Skeletal muscle tissue (tissue), 4 donors: Measurements from ENCODE around the gene STARD13. TPM values are rescaled to one million over a fixed set of nuclear protein-coding genes. Genes with fewer than 3 reads are reported as not detected.

ENCODE experiments used
- H3K27ac ChIP-seq: one replicate; pipeline ENCODE4 v1.7.0; 2013; ENCODE audit warnings: mild to moderate bottlenecking, low read depth, low read length, inconsistent platforms
- H3K27me3 ChIP-seq, 3 donors: one replicate each; pipeline ENCODE4 v1.7.0; 2013; ENCODE audit warnings: low read length in 3 of 3; ENCODE audit not compliant: control insufficient read depth in 3 of 3, insufficient read depth in 3 of 3
- H3K36me3 ChIP-seq, 3 donors: one replicate each; pipeline ENCODE4 v1.7.0; 2013; ENCODE audit warnings: low read length in 3 of 3; ENCODE audit not compliant: control insufficient read depth in 3 of 3, insufficient read depth in 3 of 3
- H3K4me1 ChIP-seq, 3 donors: one replicate each; pipeline ENCODE4 v1.7.0; 2013; ENCODE audit warnings: low read length in 3 of 3, mild to moderate bottlenecking in 3 of 3; ENCODE audit not compliant: control insufficient read depth in 3 of 3, insufficient read depth in 3 of 3
- H3K4me3 ChIP-seq, 3 donors: one replicate each; pipeline ENCODE4 v1.7.0; 2013; ENCODE audit warnings: low read length in 3 of 3
- H3K9ac ChIP-seq, 3 donors: one replicate each; pipeline ENCODE4 v1.7.0; 2013; ENCODE audit warnings: low read length in 3 of 3, mild to moderate bottlenecking in 3 of 3, moderate library complexity in 2 of 3, low read depth in 1 of 3
- H3K9me3 ChIP-seq, 3 donors: one replicate each; pipeline ENCODE4 v1.7.0; 2013; ENCODE audit warnings: low read length in 3 of 3; ENCODE audit not compliant: control insufficient read depth in 3 of 3
- total RNA-seq: library from RNA; depleted of rRNA; stranded (reverse); fragments of >200 nt; gene quantifications from one replicate; pipeline ENCODE4 v1.2.3, GENCODE V29; 2014
- donor health status: Osteomylitis.

STARD13 gene
- total RNA-seq, 1 donor from 2014 or later: 30.3 TPM

DNA sequence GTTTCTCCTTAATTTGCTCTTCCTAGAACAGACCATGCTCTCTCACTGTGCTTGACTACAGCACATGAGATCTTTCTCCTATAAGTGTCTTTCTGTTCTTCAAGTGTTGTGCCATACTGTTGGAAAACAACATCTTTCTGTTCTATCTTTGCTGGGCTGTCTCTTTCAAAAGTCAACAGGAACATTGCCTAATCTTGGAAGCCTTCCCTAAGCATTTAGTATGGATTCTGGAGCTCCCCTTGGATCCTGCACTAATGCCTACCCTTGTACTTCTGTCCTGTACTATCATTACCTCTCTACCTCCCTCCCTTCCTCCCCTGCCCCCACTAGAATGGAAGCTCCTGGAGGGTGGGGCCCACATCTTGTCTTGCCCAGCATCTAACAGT, 26.8 kb downstream of the STARD13 start:
- H3K27ac ChIP-seq: no peak overlapping the region
- H3K4me3 ChIP-seq: no peak overlapping the region
- peaks cover 5 to 17% (median 13%) of the 10 kb centered on the region in 3 donors for H3K4me1 ChIP-seq
- no peaks in the 10 kb centered on the region for H3K27me3 ChIP-seq
- H3K9me3 ChIP-seq: no peaks in the 10 kb centered on the region
- H3K36me3 ChIP-seq: no peaks in the 10 kb centered on the region
- no peak overlapping the region for H3K9ac ChIP-seq

DNA sequence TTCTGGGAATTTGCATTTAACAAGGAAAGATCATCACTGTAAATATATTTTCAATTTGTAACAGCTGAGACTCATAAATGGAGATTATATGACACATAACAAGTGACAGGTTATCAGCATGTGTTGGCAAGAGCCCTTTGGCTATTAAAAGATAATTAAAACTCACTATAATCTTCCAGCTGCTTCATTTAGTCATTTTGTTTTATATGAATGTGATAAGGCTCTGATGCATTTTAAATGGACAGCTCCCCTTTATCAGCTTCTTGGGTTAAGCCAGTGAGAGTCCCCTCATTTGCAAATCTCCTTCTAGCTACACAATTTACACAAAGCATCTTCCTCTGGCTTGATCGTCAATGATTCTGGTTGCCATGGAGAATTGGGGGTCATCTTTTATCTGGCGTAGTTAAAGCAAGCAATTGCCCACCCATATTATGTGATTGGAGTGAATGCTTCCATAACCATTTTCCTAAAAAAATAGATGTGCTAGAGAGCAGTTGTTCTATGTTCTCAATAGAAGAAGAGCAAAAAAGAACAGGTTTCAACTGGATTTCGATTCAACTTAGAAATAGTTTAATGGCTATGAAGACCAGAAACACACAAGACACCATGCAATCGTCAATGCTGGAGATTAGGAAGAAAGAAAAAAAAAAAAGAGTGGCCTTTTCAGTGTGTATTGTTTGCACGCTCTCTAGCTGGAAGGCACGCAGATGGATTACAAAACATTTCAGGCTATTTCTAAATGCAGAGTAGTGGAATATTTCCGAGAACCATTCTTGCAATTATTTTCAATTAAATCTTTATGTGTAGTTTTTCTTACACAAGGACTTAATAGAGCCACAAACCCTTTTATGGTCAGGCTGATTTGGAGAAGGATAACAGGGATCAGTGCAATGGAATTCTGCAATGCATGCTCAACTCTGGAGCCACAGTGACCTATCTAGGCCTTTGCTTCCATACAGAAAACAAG, 27.4 kb downstream of the STARD13 start:
- no peaks in the 10 kb centered on the region for H3K36me3 ChIP-seq
- H3K9me3 ChIP-seq: no peaks in the 10 kb centered on the region
- peaks cover 5 to 11% (median 8%) of the 10 kb centered on the region in 3 donors for H3K4me1 ChIP-seq
- no peak overlapping the region for H3K9ac ChIP-seq
- H3K4me3 ChIP-seq: no peak overlapping the region
- H3K27ac ChIP-seq: no peak overlapping the region
- H3K27me3 ChIP-seq: no peaks in the 10 kb centered on the region

DNA sequence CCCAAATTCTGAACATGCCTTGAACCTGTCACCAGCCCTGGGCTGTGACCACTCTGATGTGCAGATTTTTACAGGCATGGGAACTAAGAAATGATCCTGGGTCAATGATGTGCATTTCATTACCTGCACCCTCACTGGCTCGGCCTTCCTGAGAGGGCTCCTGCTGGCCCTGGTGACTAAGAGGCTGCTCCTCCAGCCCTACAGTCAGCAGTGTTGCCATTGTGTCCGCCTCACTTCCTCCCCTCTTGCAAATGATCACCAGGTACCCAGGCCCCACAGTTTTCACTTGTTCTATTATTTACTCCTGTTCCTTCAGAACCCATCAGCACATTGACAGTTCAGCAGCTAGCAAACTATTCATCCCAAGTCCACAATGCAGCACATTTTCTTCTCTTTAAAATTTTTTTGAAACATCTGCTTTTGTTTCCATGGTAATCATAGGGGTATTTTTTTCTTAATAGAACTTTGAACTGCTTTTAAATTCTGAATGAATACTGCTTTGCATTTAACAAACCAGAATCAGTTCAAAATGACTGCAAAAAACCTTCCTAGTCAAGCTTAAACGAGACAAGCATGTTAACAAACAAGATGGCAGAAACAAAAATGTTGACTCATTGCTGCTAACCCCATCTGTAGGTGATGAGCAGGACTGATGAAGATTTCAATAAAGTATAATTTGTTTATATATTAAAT, 29.3 kb downstream of the STARD13 start:
- H3K27ac ChIP-seq: no peak overlapping the region
- H3K9me3 ChIP-seq: no peaks in the 10 kb centered on the region
- H3K4me3 ChIP-seq: no peak overlapping the region
- no peaks in the 10 kb centered on the region for H3K27me3 ChIP-seq
- H3K36me3 ChIP-seq: no peaks in the 10 kb centered on the region
- peaks cover 4 to 13% (median 10%) of the 10 kb centered on the region in 3 donors for H3K4me1 ChIP-seq
- H3K9ac ChIP-seq: no peak overlapping the region

DNA sequence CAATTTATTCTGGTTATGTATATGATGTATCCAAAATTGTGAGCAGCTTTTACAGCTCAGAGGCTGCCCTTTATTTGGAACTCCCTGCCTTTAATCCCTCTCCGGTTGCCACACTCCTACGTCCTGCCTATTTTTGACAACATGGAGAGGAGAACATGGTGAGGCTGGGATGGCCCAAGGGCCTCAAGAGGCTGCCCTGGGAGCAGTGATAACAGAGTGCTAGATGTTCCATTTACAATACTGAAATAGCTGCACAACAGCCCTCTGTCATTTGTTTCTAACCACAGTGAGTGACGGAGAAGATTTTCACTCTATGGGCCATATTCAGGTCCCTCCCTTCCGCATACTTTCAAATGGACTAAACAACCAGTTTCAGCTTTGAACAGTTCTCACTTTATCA, 33.4 kb downstream of the STARD13 start:
- H3K4me3 ChIP-seq: no peak overlapping the region
- no peaks in the 10 kb centered on the region for H3K9me3 ChIP-seq
- H3K27ac ChIP-seq: no peak overlapping the region
- no peaks in the 10 kb centered on the region for H3K27me3 ChIP-seq
- H3K4me1 ChIP-seq: peaks cover 9 to 16% (median 11%) of the 10 kb centered on the region in 3 donors
- H3K9ac ChIP-seq: no peak overlapping the region
- no peaks in the 10 kb centered on the region for H3K36me3 ChIP-seq

DNA sequence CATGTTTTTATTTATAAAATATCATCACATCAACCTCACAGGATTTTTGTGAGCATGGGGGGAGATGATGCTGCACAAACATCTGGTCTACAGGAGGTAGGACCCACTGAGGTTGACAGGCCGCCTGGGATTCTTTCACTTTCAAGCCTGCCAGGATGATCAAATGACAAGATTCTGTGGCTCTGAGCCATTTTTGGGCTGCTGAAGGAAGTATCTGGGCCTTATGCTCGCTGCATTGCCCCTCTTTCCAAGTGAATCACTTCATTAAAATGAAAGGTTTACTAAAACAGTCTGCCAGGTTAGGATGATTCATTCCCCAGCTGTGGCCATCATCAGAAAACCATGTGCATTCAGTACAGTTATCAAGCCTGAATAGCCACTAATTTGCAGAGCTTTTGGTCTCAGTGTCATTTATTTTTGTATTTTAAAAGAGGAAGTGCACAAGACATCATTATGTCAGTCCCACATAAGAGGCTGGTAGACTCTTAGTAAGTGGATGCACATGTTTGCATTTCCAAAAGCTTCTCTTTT, 34.4 kb downstream of the STARD13 start:
- H3K27ac ChIP-seq: peak overlapping the region; percentile 23
- no peaks in the 10 kb centered on the region for H3K27me3 ChIP-seq
- peaks cover 9 to 16% (median 11%) of the 10 kb centered on the region in 3 donors for H3K4me1 ChIP-seq
- H3K4me3 ChIP-seq: no peak overlapping the region
- H3K9me3 ChIP-seq: no peaks in the 10 kb centered on the region
- H3K36me3 ChIP-seq: no peaks in the 10 kb centered on the region
- no peak overlapping the region for H3K9ac ChIP-seq

DNA sequence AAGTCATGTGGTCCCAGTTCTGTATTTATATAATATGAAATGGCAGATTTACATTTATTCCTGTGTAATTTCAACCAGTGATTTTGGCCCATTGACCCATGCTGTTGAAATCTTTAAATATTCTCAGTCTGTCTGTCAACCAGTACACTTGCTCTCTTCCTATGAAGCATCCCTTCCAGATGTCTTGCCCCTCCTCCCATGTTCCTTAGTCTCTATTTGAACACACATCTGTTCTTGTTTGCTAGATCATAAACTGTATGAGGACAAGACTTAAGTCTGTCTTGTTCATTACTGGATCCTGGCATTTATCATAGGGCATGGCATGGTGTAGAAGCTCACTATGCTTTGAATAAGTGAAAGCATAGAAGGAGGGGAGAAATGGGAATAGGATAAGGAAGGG, 34.9 kb downstream of the STARD13 start:
- Histone ChIP-seq H3K9ac (no peak overlapping the region), H3K27me3 (no peaks in the 10 kb centered on the region), H3K4me3 (no peak overlapping the region), H3K4me1 (peaks cover 9 to 16% (median 11%) of the 10 kb centered on the region in 3 donors), H3K9me3 (no peaks in the 10 kb centered on the region), H3K27ac (peak overlapping the region; percentile 23), H3K36me3 (no peaks in the 10 kb centered on the region)

DNA sequence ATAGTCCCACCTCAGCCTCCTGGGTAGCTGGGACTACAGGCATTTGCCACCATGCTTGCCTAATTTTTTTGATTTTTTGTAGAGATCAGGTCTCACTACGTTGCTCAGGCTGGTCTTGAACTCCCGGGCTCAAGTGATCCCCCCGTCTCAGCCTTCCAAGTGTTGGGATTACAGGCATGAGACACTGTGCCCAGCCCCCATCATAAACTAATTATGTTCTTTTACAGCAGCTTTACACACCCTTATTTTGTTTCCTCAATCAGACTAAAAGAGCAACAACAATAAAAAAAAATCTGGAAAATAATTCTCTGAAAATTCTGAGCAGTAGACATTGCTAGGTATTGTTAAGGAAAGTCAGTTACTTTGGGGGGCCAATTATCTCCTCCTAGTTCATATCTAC, 35.7 kb downstream of the STARD13 start:
- H3K9me3 ChIP-seq: no peaks in the 10 kb centered on the region
- H3K4me3 ChIP-seq: no peak overlapping the region
- H3K36me3 ChIP-seq: no peaks in the 10 kb centered on the region
- H3K4me1 ChIP-seq: peaks cover 9 to 16% (median 11%) of the 10 kb centered on the region in 3 donors
- H3K9ac ChIP-seq: no peak overlapping the region
- no peaks in the 10 kb centered on the region for H3K27me3 ChIP-seq
- H3K27ac ChIP-seq: no peak overlapping the region

DNA sequence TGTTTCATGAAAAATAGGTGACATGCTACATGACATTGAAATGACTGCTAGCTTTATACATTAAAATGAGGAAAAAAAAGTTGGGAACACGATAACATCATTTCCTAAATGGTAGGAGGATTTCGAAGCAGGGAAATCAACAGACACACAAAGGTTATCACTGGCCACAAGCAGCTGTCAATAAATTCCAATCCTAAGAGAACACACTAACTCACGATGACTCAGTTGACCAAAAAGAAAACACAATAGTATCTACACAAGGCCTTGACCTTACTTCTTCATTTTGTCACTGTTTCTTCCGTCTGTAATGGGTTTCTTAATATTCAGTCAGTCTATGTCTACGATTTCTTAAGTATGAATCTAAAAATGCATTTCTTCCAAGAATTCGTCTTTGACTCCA, 36.5 kb downstream of the STARD13 start:
- Histone ChIP-seq H3K36me3 (no peaks in the 10 kb centered on the region), H3K27me3 (no peaks in the 10 kb centered on the region), H3K9ac (no peak overlapping the region), H3K4me1 (peaks cover 9 to 16% (median 11%) of the 10 kb centered on the region in 3 donors), H3K9me3 (no peaks in the 10 kb centered on the region), H3K4me3 (no peak overlapping the region), H3K27ac (no peak overlapping the region)

DNA sequence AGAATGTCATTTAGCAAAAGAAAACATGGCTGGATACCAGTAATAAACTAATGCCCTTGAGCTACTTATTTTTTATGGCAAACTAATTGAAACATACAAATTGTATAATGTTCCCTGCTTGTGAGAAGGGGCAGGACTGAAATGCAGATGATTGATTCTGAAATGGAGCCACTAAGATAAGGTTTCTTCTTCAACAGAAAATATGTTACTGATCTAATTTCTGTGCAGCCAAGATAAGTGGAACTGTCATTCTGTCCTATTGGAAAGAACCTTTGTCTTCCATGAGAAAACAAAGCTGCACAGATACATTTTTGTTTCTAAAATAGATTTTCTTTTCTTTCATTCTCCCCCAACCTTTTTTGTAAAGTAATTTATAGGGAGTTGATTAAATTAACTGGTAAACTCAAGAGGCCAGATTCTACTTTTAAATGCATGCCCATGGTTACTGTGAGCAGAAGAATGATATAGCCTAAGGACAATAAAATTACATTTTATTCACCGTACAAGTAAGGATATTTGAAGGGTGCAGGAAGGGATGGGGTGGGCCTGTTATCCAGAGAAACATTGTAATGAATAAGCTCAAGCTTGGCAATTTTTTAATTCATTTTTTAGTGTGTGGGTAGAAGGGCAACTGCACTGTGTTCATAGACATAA, 39.9 kb downstream of the STARD13 start:
- no peaks in the 10 kb centered on the region for H3K36me3 ChIP-seq
- H3K4me3 ChIP-seq: no peak overlapping the region
- H3K9ac ChIP-seq: no peak overlapping the region
- H3K27ac ChIP-seq: no peak overlapping the region
- peaks cover 0 to 2% (median under 1%) of the 10 kb centered on the region in 3 donors for H3K4me1 ChIP-seq
- no peaks in the 10 kb centered on the region for H3K9me3 ChIP-seq
- no peaks in the 10 kb centered on the region for H3K27me3 ChIP-seq
